IMR-90 (cell line): ENCODE data around the gene CCDC32. TPM values are rescaled to one million over a fixed set of nuclear protein-coding genes. Genes with fewer than 3 reads are reported as not detected.
A peak's percentile ranks its signal among the peaks of the same experiment; 100 is the strongest.

Experiments used
- ATAC-seq: fragments of 200-7000 bp; cut with Tn5 transposase; 2 replicates; pipeline ENCODE4 v1.9.1; 2020; ENCODE audit warnings: low read depth, mild to moderate bottlenecking, moderate library complexity
- BruUV-seq: library from RNA; stranded (reverse); fragments of 400-500 nt; replicated peaks from 2 replicates; lab custom pipeline; 2021; lab: Mats Ljungman, UMichigan
- CTCF ChIA-PET: fragments of 300-600 bp; formaldehyde crosslinking; extraction: SDS; loops from one replicate; lab custom pipeline; 2021; ENCODE audit warnings: antibody characterized with exemption; lab: Yijun Ruan, JAX
- POLR2A ChIA-PET: fragments of 300-600 bp; sonication (Branson Sonifier 250); formaldehyde crosslinking; loops from one replicate; lab custom pipeline; 2022; ENCODE audit warnings: antibody characterized with exemption; ENCODE audit not compliant: unreplicated experiment; lab: Charles Lee
- DNase-seq: peaks from one replicate; pipeline ENCODE4 v3.0.0; 2013
- H2AFZ ChIP-seq: replicated peaks from 2 replicates; pipeline ENCODE3; 2013; ENCODE audit warnings: low read length, mild to moderate bottlenecking; ENCODE audit not compliant: poor library complexity
- H2AK5ac ChIP-seq: 2 replicates; pipeline ENCODE4 v1.6.1; 2013; ENCODE audit warnings: low read depth, low read length, inconsistent platforms
- H2AK9ac ChIP-seq: replicated peaks from 2 replicates; pipeline ENCODE3; 2013; ENCODE audit warnings: mild to moderate bottlenecking, low read depth, low read length, moderate library complexity; ENCODE audit not compliant: poor library complexity
- H2BK120ac ChIP-seq: 2 replicates; pipeline ENCODE4 v1.6.1; 2013; ENCODE audit warnings: low read depth, low read length, inconsistent platforms
- H2BK15ac ChIP-seq: 3 replicates; pipeline ENCODE4 v1.6.1; 2013; ENCODE audit warnings: low read depth, low read length, inconsistent platforms
- H2BK20ac ChIP-seq: 2 replicates; pipeline ENCODE4 v1.6.1; 2013; ENCODE audit warnings: low read depth, mild to moderate bottlenecking, inconsistent platforms, low read length, moderate library complexity
- H2BK5ac ChIP-seq: 2 replicates; pipeline ENCODE4 v1.6.1; 2013; ENCODE audit warnings: mild to moderate bottlenecking, low read depth, low read length, inconsistent platforms; ENCODE audit not compliant: poor library complexity, severe bottlenecking
- H3K14ac ChIP-seq: replicated peaks from 2 replicates; pipeline ENCODE4 v1.6.1; 2013; ENCODE audit warnings: low read depth, low read length, inconsistent platforms
- H3K18ac ChIP-seq: 2 replicates; pipeline ENCODE4 v1.6.1; 2013; ENCODE audit warnings: low read depth, low read length, control low read depth
- H3K23ac ChIP-seq: 2 replicates; pipeline ENCODE4 v1.6.1; 2013; ENCODE audit warnings: low read depth, low read length, inconsistent platforms
- H3K27ac ChIP-seq: 2 replicates; pipeline ENCODE4 v1.5.1; 2013; ENCODE audit warnings: mild to moderate bottlenecking, control low read depth, low read length; ENCODE audit not compliant: insufficient read depth
- H3K27me3 ChIP-seq: 2 replicates; pipeline ENCODE4 v1.6.1; 2013; ENCODE audit warnings: low read length; ENCODE audit not compliant: control insufficient read depth, insufficient read depth
- H3K36me3 ChIP-seq: 2 replicates; pipeline ENCODE4 v1.6.1; 2013; ENCODE audit warnings: low read length, mixed read lengths; ENCODE audit not compliant: control insufficient read depth, insufficient read depth
- H3K4ac ChIP-seq: 2 replicates; pipeline ENCODE4 v1.6.1; 2013; ENCODE audit warnings: low read depth, low read length, inconsistent platforms
- H3K4me1 ChIP-seq: 2 replicates; pipeline ENCODE4 v1.6.1; 2013; ENCODE audit warnings: low read length, mixed read lengths; ENCODE audit not compliant: control insufficient read depth, insufficient read depth
- H3K4me2 ChIP-seq: 2 replicates; pipeline ENCODE4 v1.6.1; 2013; ENCODE audit warnings: low read depth, mild to moderate bottlenecking, control low read depth, low read length, moderate library complexity
- H3K4me3 ChIP-seq: 2 replicates; pipeline ENCODE4 v1.5.1; 2013; ENCODE audit warnings: low read depth, mild to moderate bottlenecking, control low read depth, low read length, moderate library complexity; ENCODE audit not compliant: insufficient read depth
- H3K56ac ChIP-seq: 2 replicates; pipeline ENCODE4 v1.6.1; 2013; ENCODE audit warnings: low read length, inconsistent platforms; ENCODE audit not compliant: insufficient read depth; ENCODE audit errors: extremely low read depth
- H3K79me1 ChIP-seq, 2 experiments: 2 replicates each; pipeline ENCODE4 v1.6.1; 2013; ENCODE audit warnings: low read length in 2 of 2, inconsistent platforms in 1 of 2, low read depth in 1 of 2
- H3K9ac ChIP-seq: 2 replicates; pipeline ENCODE4 v1.6.1; 2013; ENCODE audit warnings: low read depth, low read length, control low read depth
- H3K9me1 ChIP-seq: 2 replicates; pipeline ENCODE4 v1.6.1; 2013; ENCODE audit warnings: low read length, inconsistent platforms; ENCODE audit not compliant: insufficient read depth
- H3K9me3 ChIP-seq: 2 replicates; pipeline ENCODE4 v1.6.1; 2013; ENCODE audit warnings: low read length; ENCODE audit not compliant: control insufficient read depth, insufficient read depth
- H4K20me1 ChIP-seq: 2 replicates; pipeline ENCODE4 v1.6.1; 2013; ENCODE audit warnings: low read length, inconsistent platforms; ENCODE audit not compliant: insufficient read depth
- H4K5ac ChIP-seq: 2 replicates; pipeline ENCODE4 v1.6.1; 2013; ENCODE audit warnings: mild to moderate bottlenecking, low read depth, low read length, control low read depth
- H4K8ac ChIP-seq, 2 experiments: 2 replicates each; pipeline ENCODE4 v1.6.1; 2013; ENCODE audit warnings: low read depth in 2 of 2, low read length in 2 of 2, control low read depth in 1 of 2, inconsistent platforms in 1 of 2
- H4K91ac ChIP-seq: 2 replicates; pipeline ENCODE4 v1.6.1; 2013; ENCODE audit warnings: low read depth, low read length, inconsistent platforms; ENCODE audit not compliant: insufficient read depth
- BHLHE40 ChIP-seq: fragments of 150-350 bp; IDR thresholded peaks from 2 replicates; pipeline ENCODE4 v1.6.1; 2016; ENCODE audit warnings: mild to moderate bottlenecking, low read depth, low read length
- CHD1 ChIP-seq: IDR thresholded peaks from 2 replicates; pipeline ENCODE4 v1.6.1; 2012; ENCODE audit warnings: low read depth, low read length, improper control_type of control experiment
- FOS ChIP-seq: fragments of 150-350 bp; IDR thresholded peaks from 2 replicates; pipeline ENCODE4 v1.6.1; 2016; ENCODE audit warnings: low read depth, low read length
- MAZ ChIP-seq: IDR thresholded peaks from 2 replicates; pipeline ENCODE4 v1.6.1; 2012; ENCODE audit warnings: low read depth, mild to moderate bottlenecking, low read length, improper control_type of control experiment, moderate library complexity, borderline replicate concordance
- MXI1 ChIP-seq: IDR thresholded peaks from 2 replicates; pipeline ENCODE4 v1.6.1; 2012; ENCODE audit warnings: low read depth, mild to moderate bottlenecking, low read length, moderate library complexity, borderline replicate concordance
- NFE2L2 ChIP-seq: fragments of 150-350 bp; IDR thresholded peaks from 2 replicates; pipeline ENCODE4 v1.6.1; 2016; ENCODE audit warnings: low read depth, mild to moderate bottlenecking, low read length
- RCOR1 ChIP-seq: IDR thresholded peaks from 2 replicates; pipeline ENCODE4 v1.6.1; 2012; ENCODE audit warnings: mild to moderate bottlenecking, low read length, improper control_type of control experiment; ENCODE audit not compliant: insufficient replicate concordance
- dilution Hi-C: fragments of 300-500 bp; cut with HindIII; formaldehyde crosslinking; loops from one replicate; pipeline ENCODE4 v1.14.3; 2018; ENCODE audit warnings: low sequenced_read_pairs; ENCODE audit not compliant: unreplicated experiment
- in situ Hi-C: fragments of 300-500 bp; cut with MboI; formaldehyde crosslinking; loops from 3 replicates; pipeline ENCODE4 v1.14.3; 2019; ENCODE audit warnings: low sequenced_read_pairs, inconsistent platforms, mixed read lengths
- intact Hi-C: fragments of 100-400 bp; cut with micrococcal nuclease; formaldehyde crosslinking; loops from 2 replicates; pipeline ENCODE4 v1.10.0; 2022
- polyA plus RNA-seq, 3 experiments: library from polyadenylated mRNA; depleted of rRNA; stranded (reverse); fragments of >200 nt; gene quantifications; 2 replicates each; pipeline ENCODE4 v1.2.3, GENCODE V29; 2012; ENCODE audit warnings: low replicate concordance in 1 of 3
- total RNA-seq: library from RNA; depleted of rRNA; stranded (reverse); fragments of >200 nt; gene quantifications from 2 replicates; pipeline ENCODE4 v1.2.3, GENCODE V29; 2012

Gene CCDC32
- total and polyA plus RNA-seq, 2 of the 4 experiments (the other 2 are of a cell fraction) = 14.8 to 15.1 TPM

DNA sequence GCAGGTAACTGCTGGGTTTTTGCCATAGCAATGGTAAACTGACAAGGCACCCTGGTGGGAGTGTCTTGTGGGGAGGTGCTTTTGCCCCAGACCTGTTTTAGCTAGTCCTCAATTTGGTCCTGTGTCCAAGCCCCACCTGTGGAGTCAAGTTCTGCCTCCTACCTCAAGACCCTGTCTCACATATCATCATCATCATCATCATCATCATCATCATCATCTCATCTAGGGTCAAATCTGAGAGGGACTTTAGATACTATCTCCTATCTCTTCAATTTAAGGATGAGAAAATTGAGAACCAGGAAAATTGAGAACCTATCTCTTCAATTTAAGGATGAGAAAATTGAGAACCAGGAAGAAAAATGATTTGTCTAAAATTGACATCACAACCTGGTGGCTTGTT, 39.1 kb upstream of the CCDC32 start:
- no peaks in the 10 kb centered on the region for H3K36me3 ChIP-seq
- TF ChIP-seq MAZ (no peak), RCOR1 (no peak), NFE2L2 (no peak), CHD1 (no peak), MXI1 (no peak), FOS (no peak), BHLHE40 (no peak)
- dilution Hi-C loops (no loop called here), in situ Hi-C loops (no loop called here), intact Hi-C loops (no loop called here)
- no peak overlapping the region for H3K9ac ChIP-seq
- H3K9me1 ChIP-seq = no peaks in the 10 kb centered on the region
- no peak overlapping the region for H3K56ac ChIP-seq
- no peaks in the 10 kb centered on the region for H3K27me3 ChIP-seq
- H2AFZ ChIP-seq = peak overlapping the region; percentile 44
- BruUV-seq = no TSS peak
- H2BK20ac ChIP-seq = no peak overlapping the region
- H2BK120ac ChIP-seq = no peak overlapping the region
- DNase-seq = no peak
- no peak overlapping the region for H4K91ac ChIP-seq
- H4K8ac ChIP-seq = no peak overlapping the region
- H3K4me1 ChIP-seq = no peaks in the 10 kb centered on the region
- H3K18ac ChIP-seq = no peak overlapping the region
- H3K4me3 ChIP-seq = no peak overlapping the region
- no peaks in the 10 kb centered on the region for H4K20me1 ChIP-seq
- H3K9me3 ChIP-seq = no peaks in the 10 kb centered on the region
- H2AK9ac ChIP-seq = no peak overlapping the region
- no peak for ATAC-seq
- H3K23ac ChIP-seq = no peak overlapping the region
- no peak overlapping the region for H4K5ac ChIP-seq
- H3K4ac ChIP-seq = no peak overlapping the region
- H3K4me2 ChIP-seq = no peak overlapping the region
- POLR2A ChIA-PET = no interaction called here
- H2BK15ac ChIP-seq = no peak overlapping the region
- H2BK5ac ChIP-seq = no peak overlapping the region
- CTCF ChIA-PET = interaction anchor here (0.5 kb wide), 1 partner anchor 174 kb away, joined by 3 read pairs; no protein-coding TSS in a partner anchor
- H3K27ac ChIP-seq = no peak overlapping the region
- no peak overlapping the region for H2AK5ac ChIP-seq
- H3K79me1 ChIP-seq = peaks cover 27 to 38% of the 10 kb centered on the region in 2 experiments
- H3K14ac ChIP-seq = no peak overlapping the region
